Suppressor macrophage (primary cell): ENCODE results near the gene DHX38.
A peak's percentile ranks its signal among the peaks of the same experiment; 100 is the strongest.
"Not testable (repeated sequence)": the region's sequence is repeated elsewhere in the genome, so short reads cannot be mapped to it uniquely, and the experiment has no call there.

ENCODE experiments used
- DNase-seq, 4 experiments: peaks; one replicate each; pipeline ENCODE4 v3.0.0-alpha.2; 2020 to 2022
- total RNA-seq, 17 experiments: gene quantifications; one replicate each; lab custom pipeline; 2026; ENCODE audit warnings: mixed read lengths in 6 of 17, inconsistent platforms in 3 of 17; lab: John Stamatoyannopoulos, UW

The DHX38 gene
- 60.7 to 129 (median 81.9) reads per million in 17 experiments for total RNA-seq

- DNase-seq, result peak; percentile 96 to 99 (median 98)
Measured at GRCh38 chr16:72093448-72094265, at the start of gene DHX38, which contains the start of gene TXNL4B. Gene DHX38 (plus strand): TSS chr16:72093847. CDS start chr16:72096158, 2,311 bp downstream. Gene TXNL4B (minus strand): TSS chr16:72093620. CDS start chr16:72090749, 2,871 bp downstream.

GRCh38 chr16:72044296-72044695 is 49.4 kb upstream of the DHX38 start:
- no peak for DNase-seq

DNA sequence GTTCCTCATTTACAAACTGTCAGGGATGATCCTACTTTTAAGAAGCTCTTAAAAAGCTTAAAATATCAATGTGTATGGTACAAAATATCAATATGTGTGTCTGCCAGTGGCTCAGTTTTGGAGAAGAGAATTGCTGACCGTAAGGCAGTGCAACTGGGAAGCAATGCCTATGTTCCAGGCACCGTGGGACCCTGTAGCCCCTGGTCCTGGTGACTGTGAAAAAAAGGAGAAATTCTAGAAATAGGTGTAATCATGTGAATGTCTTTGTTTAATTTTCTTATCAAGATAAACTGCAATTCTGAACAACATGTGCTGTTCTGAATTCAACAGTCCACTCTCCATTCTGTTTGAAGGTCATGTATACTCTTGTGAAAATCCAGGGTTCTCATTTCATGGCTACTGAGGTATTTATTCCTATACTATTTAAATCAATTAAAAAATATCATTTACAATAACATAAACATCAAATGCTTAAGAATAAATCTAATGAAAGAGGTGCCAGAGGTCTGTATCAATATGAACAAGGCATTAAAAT is 48.8 kb upstream of the DHX38 start:
- no peak for DNase-seq

- DNase-seq, result no peak
Measured at GRCh38 chr16:72049110-72049509, 44.5 kb upstream of the DHX38 start.

DNA sequence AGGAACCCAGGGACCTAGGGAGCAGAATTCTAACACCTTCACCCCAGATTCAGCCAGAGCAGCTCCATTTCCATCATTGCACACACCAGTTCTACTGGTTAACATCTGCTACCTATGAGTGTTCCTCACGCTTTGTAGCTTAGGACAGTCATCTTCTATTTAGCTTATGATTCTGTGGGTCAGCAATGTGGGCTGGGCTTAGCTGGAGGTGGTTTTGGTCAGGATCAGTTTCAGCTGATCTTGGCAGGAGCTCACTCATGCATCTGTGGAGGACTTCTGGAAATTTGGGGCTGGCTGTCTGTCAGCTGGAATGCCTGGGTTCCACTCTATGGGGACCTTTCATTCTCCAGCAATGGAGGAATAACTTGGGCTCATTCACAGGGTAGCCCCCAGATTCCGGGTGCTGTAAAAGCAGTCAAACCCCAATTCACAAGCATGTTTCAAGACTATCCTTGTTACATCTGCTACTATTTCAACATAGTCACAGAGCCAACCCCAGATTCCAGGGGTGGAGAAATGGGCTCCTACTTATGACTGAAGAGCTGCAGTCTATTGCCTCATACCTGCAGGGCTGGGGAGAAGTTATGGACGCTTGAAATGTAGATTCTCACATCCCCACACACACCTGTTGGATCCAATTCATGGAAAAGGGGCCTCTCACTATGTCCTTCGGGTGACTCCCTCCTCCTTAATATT is 42.7 kb upstream of the DHX38 start:
- peak in 3 of 4 experiments; percentile 38 to 45 (median 42) for DNase-seq

GRCh38 chr16:72051818-72052217 is 41.8 kb upstream of the DHX38 start:
- peak; percentile 46 to 86 (median 63) for DNase-seq

- peak in 2 of 4 experiments; percentile 7 to 23 for DNase-seq
Measured at GRCh38 chr16:72054254-72054847, 39.3 kb upstream of the DHX38 start, which contains the start of gene HP. Gene HP (plus strand): TSS chr16:72054505. CDS start chr16:72054653, 148 bp downstream.

- no peak for DNase-seq
Measured at GRCh38 chr16:72055911-72056310, 37.7 kb upstream of the DHX38 start.

DNA sequence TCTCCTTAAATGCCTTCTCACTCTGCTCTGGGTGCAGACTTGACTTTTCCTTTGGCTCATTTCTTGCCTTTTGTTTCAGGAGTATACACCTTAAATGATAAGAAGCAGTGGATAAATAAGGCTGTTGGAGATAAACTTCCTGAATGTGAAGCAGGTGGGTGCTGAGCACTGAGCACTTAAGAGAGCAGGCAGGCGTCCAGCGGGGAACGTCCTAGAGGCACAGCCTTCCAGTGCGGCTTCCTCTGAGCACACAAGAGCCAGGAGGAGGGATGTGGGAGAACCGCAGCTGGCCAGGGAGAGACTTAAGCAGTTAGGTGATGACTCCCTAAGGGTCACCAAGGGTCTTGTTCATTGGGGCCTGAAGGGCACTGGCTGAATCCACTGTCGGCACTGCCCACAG is 36.3 kb upstream of the DHX38 start:
- DNase-seq, result not testable (repeated sequence)

DNA sequence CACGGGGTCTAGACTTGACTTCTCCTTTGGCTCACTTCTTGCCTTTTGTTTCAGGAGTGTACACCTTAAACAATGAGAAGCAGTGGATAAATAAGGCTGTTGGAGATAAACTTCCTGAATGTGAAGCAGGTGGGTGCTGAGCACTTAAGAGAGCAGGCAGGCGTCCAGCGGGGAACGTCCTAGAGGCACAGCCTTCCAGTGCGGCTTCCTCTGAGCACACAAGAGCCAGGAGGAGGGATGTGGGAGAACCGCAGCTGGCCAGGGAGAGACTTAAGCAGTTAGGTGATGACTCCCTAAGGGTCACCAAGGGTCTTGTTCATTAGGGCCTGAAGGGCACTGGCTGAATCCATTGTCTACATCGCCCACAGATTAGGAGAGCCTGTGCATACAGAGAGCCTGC is 34.6 kb upstream of the DHX38 start:
- not testable (repeated sequence) for DNase-seq

GRCh38 chr16:72060405-72060804 is 33.2 kb upstream of the DHX38 start:
- DNase-seq, result no peak

- DNase-seq, result no peak
Measured at GRCh38 chr16:72061564-72061963, 32.1 kb upstream of the DHX38 start.

DNA sequence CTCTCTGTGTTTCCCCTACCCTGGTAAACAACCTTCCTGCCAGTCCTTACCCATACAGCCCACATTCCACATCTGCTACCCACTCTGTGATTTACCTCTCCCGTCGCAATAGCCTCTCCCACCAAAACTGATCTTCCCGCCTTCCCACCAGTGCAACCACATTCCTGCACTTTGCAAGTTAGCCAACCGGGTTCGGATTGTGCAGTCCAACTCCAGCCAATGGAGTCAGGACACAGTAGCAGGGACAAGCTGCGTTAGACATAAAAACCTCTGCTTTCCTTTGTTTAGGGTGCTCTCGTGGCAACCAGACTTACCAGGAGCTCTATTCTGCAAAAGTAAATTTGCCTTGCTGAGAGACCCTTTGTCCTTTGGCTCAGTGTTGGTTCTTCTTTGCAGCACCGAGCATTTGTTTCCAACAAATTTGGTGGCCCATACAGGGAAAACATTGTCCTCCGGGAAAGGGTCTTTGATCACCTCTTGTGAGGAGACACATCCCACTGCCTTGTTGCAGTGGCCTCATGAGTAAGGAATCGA is 29.2 kb upstream of the DHX38 start:
- DNase-seq, result no peak

GRCh38 chr16:72066747-72067146 is 26.9 kb upstream of the DHX38 start:
- DNase-seq, result peak; percentile 21 to 60 (median 51)

GRCh38 chr16:72068930-72069329 is 24.7 kb upstream of the DHX38 start:
- no peak for DNase-seq

DNA sequence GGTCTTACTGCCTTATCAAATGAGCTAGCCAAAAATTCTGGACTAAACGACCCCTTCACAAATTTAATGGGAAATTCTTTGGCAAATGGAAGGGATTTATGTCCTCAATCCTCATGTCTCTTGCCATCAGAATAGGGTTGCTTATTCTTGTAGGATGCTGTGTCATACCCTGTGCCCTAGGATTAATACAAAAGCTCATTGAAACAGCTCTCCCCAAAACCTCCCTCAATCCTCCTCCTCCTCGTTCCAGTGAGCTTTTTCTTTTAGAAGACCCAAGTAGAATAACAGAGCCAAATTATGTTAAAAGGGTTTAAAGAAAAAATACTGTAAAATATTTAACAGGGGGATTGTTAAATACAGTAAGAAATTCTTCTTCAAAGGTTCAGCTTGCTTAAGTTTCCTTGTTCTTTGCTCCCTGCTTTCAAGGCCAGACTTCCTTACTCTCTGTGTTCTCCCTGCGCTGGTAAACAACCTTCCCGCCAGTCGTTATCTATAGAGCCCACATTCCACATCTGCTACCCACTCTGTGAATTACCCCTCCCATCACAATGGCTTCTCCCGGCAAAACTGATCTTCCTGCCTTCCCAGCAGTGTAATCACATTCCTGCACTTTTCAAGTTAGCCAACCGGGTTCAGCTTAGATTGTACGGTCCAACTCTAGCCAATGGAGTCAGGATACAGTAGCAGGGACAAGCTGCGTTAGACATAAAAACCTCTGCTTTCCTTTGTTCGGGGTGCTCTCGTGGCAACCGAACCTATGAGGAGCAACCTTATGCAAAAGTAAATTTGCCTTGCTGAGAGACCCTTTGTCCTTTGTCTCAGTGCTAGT is 20.9 kb upstream of the DHX38 start:
- DNase-seq, result no peak

GRCh38 chr16:72073560-72074230 is 20.0 kb upstream of the DHX38 start:
- DNase-seq, result no peak

- DNase-seq, result not testable (repeated sequence)
Measured at GRCh38 chr16:72075067-72075466, 18.6 kb upstream of the DHX38 start.

- not testable (repeated sequence) for DNase-seq
Measured at GRCh38 chr16:72076991-72077706, 16.5 kb upstream of the DHX38 start.

GRCh38 chr16:72083778-72084404 is 9.8 kb upstream of the DHX38 start:
- DNase-seq, result no peak
